DND-41 (cell line): ENCODE measurements around the gene CHRDL2.

ENCODE experiments used
- ATAC-seq: fragments of 200-7000 bp; cut with Tn5 transposase; 3 replicates; pipeline ENCODE4 v1.9.1; 2021; ENCODE audit warnings: low read depth; ENCODE audit not compliant: insufficient read depth
- DNase-seq: peaks from one replicate; pipeline ENCODE4 v3.0.0-alpha.2; 2020
- H2AFZ ChIP-seq: 2 replicates; pipeline ENCODE4 v1.6.0; 2012; ENCODE audit warnings: low read depth, low read length
- H3K27ac ChIP-seq: 2 replicates; pipeline ENCODE4 v1.5.1; 2012; ENCODE audit warnings: low read length, inconsistent platforms
- H3K27me3 ChIP-seq: fragments of 200-600 bp; sonication (generic); 2 replicates; pipeline ENCODE4 v1.6.0; 2012; ENCODE audit warnings: low read length, mild to moderate bottlenecking, inconsistent platforms; ENCODE audit not compliant: insufficient read depth, poor library complexity
- H3K36me3 ChIP-seq: 2 replicates; pipeline ENCODE4 v1.5.1; 2012; ENCODE audit warnings: low read length, inconsistent platforms; ENCODE audit not compliant: insufficient read depth
- H3K4me1 ChIP-seq: 2 replicates; pipeline ENCODE4 v1.5.1; 2012; ENCODE audit warnings: mild to moderate bottlenecking, low read length; ENCODE audit not compliant: insufficient read depth
- H3K4me2 ChIP-seq: 2 replicates; pipeline ENCODE4 v1.6.0; 2012; ENCODE audit warnings: mild to moderate bottlenecking, moderate library complexity, low read length, inconsistent platforms; ENCODE audit not compliant: insufficient read depth
- H3K4me3 ChIP-seq, 2 experiments: fragments of 200-600 bp in 1 of 2; shearing (Covaris generic) in 1 of 2; 2 replicates each; pipeline ENCODE4 v1.5.1; 2012 to 2016; ENCODE audit warnings: inconsistent platforms in 2 of 2, low read length in 2 of 2, mild to moderate bottlenecking in 2 of 2, low read depth in 1 of 2, moderate library complexity in 1 of 2
- H3K79me2 ChIP-seq: 2 replicates; pipeline ENCODE4 v1.6.0; 2012; ENCODE audit warnings: low read length, inconsistent platforms; ENCODE audit not compliant: insufficient read depth
- H3K9ac ChIP-seq: 2 replicates; pipeline ENCODE4 v1.6.0; 2012; ENCODE audit warnings: low read depth, mild to moderate bottlenecking, inconsistent platforms, low read length, moderate library complexity
- H3K9me3 ChIP-seq: 2 replicates; pipeline ENCODE4 v1.5.1; 2012; ENCODE audit warnings: low read length, moderate library complexity, mild to moderate bottlenecking, inconsistent platforms; ENCODE audit not compliant: insufficient read depth, severe bottlenecking
- H4K20me1 ChIP-seq: 2 replicates; pipeline ENCODE4 v1.6.0; 2012; ENCODE audit warnings: low read length; ENCODE audit not compliant: insufficient read depth
- CTCF ChIP-seq: IDR thresholded peaks from 2 replicates; pipeline ENCODE4 v1.5.1; 2012; ENCODE audit warnings: borderline replicate concordance, low read length, moderate library complexity, mild to moderate bottlenecking; ENCODE audit not compliant: poor library complexity, severe bottlenecking; ENCODE audit errors: extremely low read depth
- EZH2 ChIP-seq: IDR thresholded peaks from 3 replicates; pipeline ENCODE4 v1.6.1; 2012; ENCODE audit warnings: borderline replicate concordance, low read depth, mild to moderate bottlenecking, moderate library complexity, low read length, inconsistent platforms; ENCODE audit not compliant: severe bottlenecking

The CHRDL2 gene

GRCh38 chr11:74749965-74750296, 18.7 kb upstream of the CHRDL2 start:
- DNase-seq (peak; percentile 8), ATAC-seq (no peak)
- H2AFZ ChIP-seq = peak overlapping the region; percentile 85
- TF ChIP-seq CTCF = no peak
- no peak for TF ChIP-seq EZH2
- H3K79me2 ChIP-seq = peaks cover 67% of the 10 kb centered on the region
- H3K4me3 ChIP-seq = peak overlapping the region; percentile 57 to 74; a peak in 3 of 4 replicates
- H4K20me1 ChIP-seq = peaks cover 10% of the 10 kb centered on the region; the same call in 1 of the 2 replicates
- peak overlapping the region; percentile 78 for H3K4me2 ChIP-seq
- peaks cover 34% of the 10 kb centered on the region for H3K4me1 ChIP-seq
- no peaks in the 10 kb centered on the region for H3K27me3 ChIP-seq
- peak overlapping the region; percentile 76 for H3K27ac ChIP-seq
- no peaks in the 10 kb centered on the region for H3K9me3 ChIP-seq
- H3K9ac ChIP-seq = peak overlapping the region; percentile 94
- no peaks in the 10 kb centered on the region; the same call in 1 of the 2 replicates for H3K36me3 ChIP-seq

- peaks cover 61% of the 10 kb centered on the region for H3K79me2 ChIP-seq
- H3K4me3 ChIP-seq = peak overlapping the region; percentile 68 to 74
- no peaks in the 10 kb centered on the region for H3K9me3 ChIP-seq
- DNase-seq = peak; percentile 71
- peaks cover 7% of the 10 kb centered on the region; the same call in 1 of the 2 replicates for H4K20me1 ChIP-seq
- peaks cover 34% of the 10 kb centered on the region for H3K4me1 ChIP-seq
- H3K9ac ChIP-seq = peak overlapping the region; percentile 94
- no peaks in the 10 kb centered on the region for H3K27me3 ChIP-seq
- H2AFZ ChIP-seq = peak overlapping the region; percentile 85
- H3K4me2 ChIP-seq = peak overlapping the region; percentile 78
- peak; percentile 63 for ATAC-seq
- no peaks in the 10 kb centered on the region; the same call in 1 of the 2 replicates for H3K36me3 ChIP-seq
- peak overlapping the region; percentile 76 for H3K27ac ChIP-seq
- TF ChIP-seq EZH2 = no peak
- TF ChIP-seq CTCF = no peak
Measured at GRCh38 chr11:74749127-74749964, 18.1 kb upstream of the CHRDL2 start.

- H2AFZ ChIP-seq = peak within 1 kb of the TSS; percentile 85
- H3K27me3 ChIP-seq = no peaks in the 10 kb centered on the region
- H3K4me1 ChIP-seq = peaks cover 34% of the 10 kb centered on the region
- peak within 1 kb of the TSS; percentile 94 for H3K9ac ChIP-seq
- DNase-seq = peak; percentile 95
- H3K79me2 ChIP-seq = peaks cover 53% of the 10 kb centered on the region
- H3K4me3 ChIP-seq = peak within 1 kb of the TSS; percentile 68 to 74
- ATAC-seq = peak; percentile 96
- H4K20me1 ChIP-seq = no peaks in the 10 kb centered on the region; the same call in 1 of the 2 replicates
- TF ChIP-seq EZH2 (no peak), CTCF (no peak)
- H3K4me2 ChIP-seq = peak within 1 kb of the TSS; percentile 78
- H3K27ac ChIP-seq = peak within 1 kb of the TSS; percentile 76
- H3K36me3 ChIP-seq = no peaks in the 10 kb centered on the region; the same call in 1 of the 2 replicates
- H3K9me3 ChIP-seq = no peaks in the 10 kb centered on the region
Measured at GRCh38 chr11:74748211-74749126, 17.2 kb upstream of the CHRDL2 start, which contains the start of gene RNF169. TSS of gene RNF169 (plus strand) at chr11:74748849. CDS start at chr11:74748881, 32 bp downstream.
